Fibroblast of lung (primary cell): ENCODE measurements around the gene IMMP2L.

Experiments
- CTCF ChIP-seq, 2 donors: IDR thresholded peaks in 1 of 2; conservative IDR thresholded peaks in 1 of 2; 1 replicate in 1 of 2; 2 replicates in 1 of 2; pipeline ENCODE4 v1.5.1; 2011 to 2012; ENCODE audit warnings: low read length in 2 of 2, control low read depth in 1 of 2, inconsistent platforms in 1 of 2, low read depth in 1 of 2, mild to moderate bottlenecking in 1 of 2
- EZH2 ChIP-seq: IDR thresholded peaks from 2 replicates; pipeline ENCODE4 v1.5.1; 2012; ENCODE audit warnings: low read length, control low read depth, mild to moderate bottlenecking; ENCODE audit errors: missing control alignments

- TF ChIP-seq EZH2 (no peak), CTCF (conservative IDR thresholded peaks at IDR 0.05 in 1 of 2, IDR thresholded peaks at IDR 0.05 in 1 of 2; ENCODE audit: low read depth in 1 of 2, low read length in 2 of 2) (no peak)
Observed at GRCh38 chr7:110994028-110994967, 568.0 kb downstream of the IMMP2L start.
